HepG2 (cell line): ENCODE measurements around the gene CTSD. TPM values are rescaled to one million over a fixed set of nuclear protein-coding genes. Genes with fewer than 3 reads are reported as not detected.

ENCODE experiments used
- ATAC-seq: fragments of 200-7000 bp; cut with Tn5 transposase; 3 replicates; pipeline ENCODE4 v1.9.1; 2020; ENCODE audit warnings: mild to moderate bottlenecking, moderate library complexity
- BruUV-seq: library from RNA; stranded (reverse); fragments of 400-500 nt; replicated peaks from 2 replicates; lab custom pipeline; 2021; lab: Mats Ljungman, UMichigan
- CTCF ChIA-PET: fragments of 300-600 bp; formaldehyde crosslinking; extraction: SDS; loops from one replicate; lab custom pipeline; 2021; ENCODE audit warnings: low total read pairs, inconsistent platforms, low intra/inter-chr PET ratio; lab: Yijun Ruan, JAX
- POLR2A ChIA-PET: fragments of 350-600 bp; sonication (Branson Sonifier 250); formaldehyde crosslinking; loops from one replicate; lab custom pipeline; 2020; ENCODE audit warnings: antibody characterized with exemption, inconsistent platforms; lab: Yijun Ruan, JAX
- DNase-seq: peaks from one replicate; pipeline ENCODE4 v3.0.0-alpha.2; 2015; ENCODE audit warnings: low spot score
- FAIRE-seq: peaks from 3 replicates; lab custom pipeline; 2011; peaks lifted over from hg19 to GRCh38; lab: Jason Lieb, UNC
- H2AFZ ChIP-seq: one replicate; pipeline ENCODE4 v1.6.1; 2011; ENCODE audit warnings: low read length, inconsistent platforms
- H3K27ac ChIP-seq: fragments of 300-600 bp; 3 replicates; pipeline ENCODE4 v1.8.0; 2011; ENCODE audit warnings: mixed run types, mild to moderate bottlenecking, mixed read lengths, low read length, inconsistent platforms; ENCODE audit not compliant: insufficient read depth; ENCODE audit errors: extremely low read length
- H3K27me3 ChIP-seq, 2 experiments: fragments of 200-600 bp in 1 of 2; 2 replicates in 1 of 2; 3 replicates in 1 of 2; pipeline versions ENCODE4 v1.6.0 to v1.8.0; 2011; ENCODE audit warnings: low read length in 2 of 2, mild to moderate bottlenecking in 2 of 2, moderate library complexity in 2 of 2, inconsistent platforms in 1 of 2; ENCODE audit not compliant: insufficient read depth in 2 of 2, control insufficient read depth in 1 of 2
- H3K36me3 ChIP-seq, 2 experiments: fragments of 200-600 bp in 1 of 2; replicated peaks in 1 of 2; 2 replicates in 1 of 2; 3 replicates in 1 of 2; pipeline versions ENCODE4 v1.5.1 to v1.8.0; 2011; ENCODE audit warnings: low read length in 2 of 2, inconsistent platforms in 1 of 2; ENCODE audit not compliant: insufficient read depth in 2 of 2, control insufficient read depth in 1 of 2
- H3K4me1 ChIP-seq: 2 replicates; pipeline ENCODE4 v1.5.1; 2012; ENCODE audit warnings: low read length, inconsistent platforms; ENCODE audit not compliant: insufficient read depth
- H3K4me2 ChIP-seq: 2 replicates; pipeline ENCODE4 v1.6.0; 2011; ENCODE audit warnings: low read depth, low read length, inconsistent platforms
- H3K4me3 ChIP-seq, 3 experiments: fragments of 200-600 bp in 1 of 3; sonication (generic), shearing (Covaris generic) in 1 of 3; replicated peaks in 1 of 3; 2 replicates each; pipeline ENCODE4 v1.5.1; 2011 to 2016; ENCODE audit warnings: low read length in 3 of 3, inconsistent platforms in 2 of 3, low read depth in 2 of 3, mild to moderate bottlenecking in 2 of 3, control low read depth in 1 of 3, mixed read lengths in 1 of 3; ENCODE audit not compliant: insufficient read depth in 1 of 3
- H3K79me2 ChIP-seq: one replicate; pipeline ENCODE4 v1.6.1; 2011; ENCODE audit warnings: low read length, inconsistent platforms; ENCODE audit not compliant: insufficient read depth
- H3K9ac ChIP-seq: 2 replicates; pipeline ENCODE4 v1.6.0; 2011; ENCODE audit warnings: mild to moderate bottlenecking, low read depth, low read length, inconsistent platforms; ENCODE audit not compliant: insufficient read depth
- H3K9me3 ChIP-seq: 2 replicates; pipeline ENCODE4 v1.5.1; 2012; ENCODE audit warnings: mild to moderate bottlenecking, low read length
- H4K20me1 ChIP-seq: 2 replicates; pipeline ENCODE4 v1.6.0; 2011; ENCODE audit warnings: inconsistent platforms, mild to moderate bottlenecking, low read length, moderate library complexity; ENCODE audit not compliant: insufficient read depth
- AGO2 ChIP-seq: fragments of 200-400 bp; formaldehyde crosslinking; optimal IDR thresholded peaks from 2 replicates; pipeline ENCODE3; 2017; ENCODE audit warnings: mild to moderate bottlenecking, low read depth, low read length, moderate library complexity
- ARNT ChIP-seq: fragments of 450-650 bp; IDR thresholded peaks from 2 replicates; pipeline ENCODE4 v1.6.1; 2017
- ATF2 ChIP-seq: sonication (generic); formaldehyde crosslinking; IDR thresholded peaks from 2 replicates; pipeline ENCODE4 v1.4.0; 2020; ENCODE audit warnings: missing genetic modification reagents
- DDIT3 ChIP-seq: sonication (generic); formaldehyde crosslinking; IDR thresholded peaks from 2 replicates; pipeline ENCODE4 v1.4.0; 2020; ENCODE audit warnings: mild to moderate bottlenecking, missing genetic modification reagents
- DR1 ChIP-seq: sonication (generic); formaldehyde crosslinking; IDR thresholded peaks from 2 replicates; pipeline ENCODE4 v1.8.0; 2021; ENCODE audit warnings: mild to moderate bottlenecking, missing genetic modification reagents, inconsistent platforms
- HNRNPL ChIP-seq: fragments of 200-400 bp; formaldehyde crosslinking; IDR thresholded peaks from 2 replicates; pipeline ENCODE4 v1.6.1; 2017; ENCODE audit warnings: mild to moderate bottlenecking, low read depth, low read length
- MNT ChIP-seq: fragments of 450-650 bp; IDR thresholded peaks from 2 replicates; pipeline ENCODE4 v1.6.1; 2016
- RELA ChIP-seq: sonication (generic); formaldehyde crosslinking; IDR thresholded peaks from 2 replicates; pipeline ENCODE4 v1.4.0; 2020; ENCODE audit warnings: missing genetic modification reagents
- SIX1 ChIP-seq: sonication (generic); formaldehyde crosslinking; IDR thresholded peaks from 2 replicates; pipeline ENCODE4 v1.4.0; 2020; ENCODE audit warnings: missing genetic modification reagents, borderline replicate concordance
- SNRNP70 ChIP-seq: fragments of 200-400 bp; formaldehyde crosslinking; IDR thresholded peaks from 2 replicates; pipeline ENCODE4 v1.6.1; 2017; ENCODE audit warnings: mild to moderate bottlenecking, low read depth, low read length, moderate library complexity
- SRSF9 ChIP-seq: fragments of 200-400 bp; formaldehyde crosslinking; IDR thresholded peaks from 2 replicates; pipeline ENCODE4 v1.6.1; 2018; ENCODE audit warnings: borderline replicate concordance, mild to moderate bottlenecking, low read depth, low read length; ENCODE audit not compliant: insufficient read depth, poor library complexity, severe bottlenecking
- TIGD3 ChIP-seq: sonication (generic); formaldehyde crosslinking; IDR thresholded peaks from 2 replicates; pipeline ENCODE4 v1.5.1; 2020; ENCODE audit warnings: mild to moderate bottlenecking, missing genetic modification reagents, borderline replicate concordance
- ZNF281 ChIP-seq: sonication (generic); formaldehyde crosslinking; IDR thresholded peaks from 2 replicates; pipeline ENCODE4 v1.4.0; 2020; ENCODE audit warnings: missing genetic modification reagents, borderline replicate concordance
- ZNF367 ChIP-seq: sonication (generic); formaldehyde crosslinking; IDR thresholded peaks from 2 replicates; pipeline ENCODE4 v1.4.0; 2020; ENCODE audit warnings: missing genetic modification reagents, borderline replicate concordance
- WGBS: methylation state at CpG from one replicate; pipeline ENCODE4 v1.1.6; 2017; ENCODE audit warnings: low lambda C conversion rate; 5-methylcytosine and 5-hydroxymethylcytosine counted together
- in situ Hi-C: cut with HindIII; loops from 2 replicates; pipeline ENCODE4 v1.10.0; 2017; ENCODE audit warnings: low pct_unique_long_range_greater_than_20kb; ENCODE audit not compliant: extremely low pct_ligation_motif_present
- intact Hi-C: fragments of 100-400 bp; cut with micrococcal nuclease; formaldehyde crosslinking; loops from one replicate; pipeline ENCODE4 v1.10.0; 2022; ENCODE audit not compliant: unreplicated experiment
- polyA plus RNA-seq, 8 experiments: library from polyadenylated mRNA; depleted of rRNA in 3 of 8; stranded (reverse) in 7 of 8; unstranded in 1 of 8; fragments of >200 nt; fragmentation: Illumina TruSeq in 4 of 8; extraction: Trizol in 4 of 8; gene quantifications; 2 replicates each; pipeline versions ENCODE4 v1.2.1 to v1.2.3, GENCODE V29; 2011 to 2016; ENCODE audit warnings: low read depth in 4 of 8, missing spikeins in 1 of 8, mixed read lengths in 1 of 8; ENCODE audit not compliant: insufficient read depth in 1 of 8
- total RNA-seq, 5 experiments: library from RNA; depleted of rRNA; stranded (reverse); fragments of >200 nt; fragmentation: Illumina TruSeq; extraction: Trizol; gene quantifications; 2 replicates each; pipeline ENCODE4 v1.2.3, GENCODE V29; 2016; ENCODE audit warnings: low read depth in 1 of 5

The CTSD gene
- total and polyA plus RNA-seq, 2 of the 13 experiments (the other 11 are each of a cell fraction or from before 2014, with no cell fraction given), result 143 to 230 TPM

- H3K27ac ChIP-seq, result no peak overlapping the region
- ATAC-seq (no peak), FAIRE-seq (no peak), DNase-seq (no peak)
- WGBS, result 98% methylated on average over 8 of the region's 16 CpGs
- H3K9me3 ChIP-seq, result no peaks in the 10 kb centered on the region
- H3K4me3 ChIP-seq, result no peak overlapping the region
- in situ Hi-C loops, result no loop called here
- H3K79me2 ChIP-seq, result no peaks in the 10 kb centered on the region
- BruUV-seq, result no TSS peak
- H3K9ac ChIP-seq, result no peak overlapping the region
- peaks cover 12% of the 10 kb centered on the region for H4K20me1 ChIP-seq
- no peak for TF ChIP-seq ATF2
- no peak for TF ChIP-seq SNRNP70
- TF ChIP-seq ZNF281, result peak; percentile 66
- TF ChIP-seq SIX1, result no peak
- TF ChIP-seq HNRNPL, result 0 out of 2 replicates have a peak, but pooled peaks have one; percentile 19
- no peak for TF ChIP-seq SRSF9
- no peak for TF ChIP-seq ARNT
- TF ChIP-seq TIGD3 (CRISPR knock-in tag), result no peak
- TF ChIP-seq MNT, result peak; percentile 21; the same call in 1 of the 2 replicates
- TF ChIP-seq ZNF367 (CRISPR knock-in tag), result no peak
- TF ChIP-seq RELA, result no peak
- no peak for TF ChIP-seq DR1 (CRISPR knock-in tag)
- TF ChIP-seq AGO2, result peak; percentile 33
- TF ChIP-seq DDIT3 (CRISPR knock-in tag), result no peak
- H3K27me3 ChIP-seq, result no peaks in the 10 kb centered on the region
- ChIA-PET CTCF (no interaction called here), POLR2A (no interaction called here)
- peaks cover 20% of the 10 kb centered on the region for H3K4me1 ChIP-seq
- H3K36me3 ChIP-seq, result peaks cover 27 to 36% of the 10 kb centered on the region in 2 experiments; a peak in 4 of 5 replicates
- intact Hi-C loops, result no loop called here
- no peak overlapping the region for H2AFZ ChIP-seq
- no peak overlapping the region for H3K4me2 ChIP-seq
Measured at GRCh38 chr11:1755692-1756561, 7.8 kb downstream of the CTSD start.
